ENCODE measurements around the gene MYD88.

DNA sequence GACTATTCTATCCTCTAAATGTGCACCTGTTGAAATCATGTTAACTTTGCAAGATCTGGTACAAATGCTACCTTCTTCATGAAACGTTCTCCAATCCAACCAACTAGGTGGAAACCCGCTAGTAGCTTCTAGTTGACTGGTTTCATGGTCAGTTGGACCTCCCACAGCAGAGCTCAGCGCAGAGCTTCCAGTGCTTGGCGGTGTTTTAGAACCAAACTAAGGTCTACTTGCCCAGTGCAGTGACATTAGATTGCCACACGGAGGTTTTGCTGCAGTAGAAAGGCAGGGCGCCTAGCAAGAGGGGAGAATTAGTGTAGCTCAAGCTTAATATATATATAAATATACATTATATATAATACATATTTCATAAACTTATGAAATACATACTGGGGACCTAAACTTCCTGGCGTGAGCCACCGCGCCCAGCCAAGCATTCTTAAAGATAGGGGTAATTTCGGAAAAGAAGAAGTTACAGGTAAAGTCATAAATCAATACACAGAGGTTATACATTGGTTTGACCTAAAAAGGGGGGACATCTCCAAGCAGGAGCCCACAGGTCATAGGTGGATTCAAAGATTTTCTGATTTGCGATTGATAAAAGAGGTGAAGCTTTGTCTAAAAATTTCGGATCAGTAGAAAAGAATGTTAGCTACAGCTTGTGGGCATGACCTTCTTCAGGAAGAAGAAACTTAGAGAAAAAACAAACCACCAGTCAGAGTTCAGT, 24.8 kb downstream of the MYD88 start:
- TF ChIP-seq GATAD2B (IDR thresholded peaks at IDR 0.05; ENCODE audit: borderline replicate concordance), result no peak
- TF ChIP-seq JUND (IDR thresholded peaks at IDR 0.05; ENCODE audit: borderline replicate concordance, low read depth, low read length), result no peak
- TF ChIP-seq JUND (tag; IDR thresholded peaks at IDR 0.05; ENCODE audit: borderline replicate concordance, low read depth, low read length), result no peak
- TF ChIP-seq POLR2A (conservative IDR thresholded peaks at IDR 0.05), result no peak
- TF ChIP-seq XRCC4 (IDR thresholded peaks at IDR 0.05; ENCODE audit: extremely low read depth, insufficient read depth, insufficient read length), result no peak
